Body of pancreas (tissue), 4 donors: ENCODE data around the gene OLFML1.

ENCODE experiments used
- CTCF ChIP-seq, 7 experiments: fragments of 450-650 bp in 4 of 7; fragments of 200-600 bp in 3 of 7; sonication (generic) in 3 of 7; IDR thresholded peaks; one replicate each; pipeline ENCODE4 v1.5.1; 2016 to 2019; ENCODE audit warnings: antibody characterized with exemption in 7 of 7
- POLR2A ChIP-seq, 3 donors: fragments of 450-650 bp; IDR thresholded peaks; one replicate each; pipeline ENCODE4 v1.6.1; 2016; ENCODE audit warnings: antibody characterized with exemption in 3 of 3, mild to moderate bottlenecking in 2 of 3

DNA sequence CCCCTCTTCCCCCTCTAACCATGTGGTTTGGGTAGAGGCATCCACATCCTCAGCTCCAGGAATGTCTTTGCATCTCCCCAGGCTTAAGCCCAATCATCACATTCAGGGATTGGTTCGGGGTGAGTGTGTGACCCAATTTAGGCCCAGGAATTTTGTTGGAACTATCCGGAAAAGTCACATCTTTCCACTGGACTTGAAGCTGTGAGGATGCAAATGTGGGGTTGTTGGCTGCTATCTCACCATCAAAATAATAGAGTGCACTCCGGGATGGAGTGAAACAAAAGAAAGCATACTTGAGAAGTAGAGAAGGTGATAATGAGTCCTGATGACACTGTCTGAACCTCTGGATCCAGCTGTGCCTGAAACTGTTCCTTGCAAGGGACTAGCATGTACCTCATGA, 33.8 kb upstream of the OLFML1 start:
- TF ChIP-seq CTCF (IDR thresholded peaks at IDR 0.05) (no peak), POLR2A (IDR thresholded peaks at IDR 0.05) (no peak)
